ENCODE data around the gene MAGIX.

MAGIX gene

GRCh38 chrX:49192722-49193328, 30.3 kb downstream of the MAGIX start:
- TF ChIP-seq ZNF70 (CRISPR knock-in tag; IDR thresholded peaks at IDR 0.05) = no peak
- TF ChIP-seq, protein P1, sequence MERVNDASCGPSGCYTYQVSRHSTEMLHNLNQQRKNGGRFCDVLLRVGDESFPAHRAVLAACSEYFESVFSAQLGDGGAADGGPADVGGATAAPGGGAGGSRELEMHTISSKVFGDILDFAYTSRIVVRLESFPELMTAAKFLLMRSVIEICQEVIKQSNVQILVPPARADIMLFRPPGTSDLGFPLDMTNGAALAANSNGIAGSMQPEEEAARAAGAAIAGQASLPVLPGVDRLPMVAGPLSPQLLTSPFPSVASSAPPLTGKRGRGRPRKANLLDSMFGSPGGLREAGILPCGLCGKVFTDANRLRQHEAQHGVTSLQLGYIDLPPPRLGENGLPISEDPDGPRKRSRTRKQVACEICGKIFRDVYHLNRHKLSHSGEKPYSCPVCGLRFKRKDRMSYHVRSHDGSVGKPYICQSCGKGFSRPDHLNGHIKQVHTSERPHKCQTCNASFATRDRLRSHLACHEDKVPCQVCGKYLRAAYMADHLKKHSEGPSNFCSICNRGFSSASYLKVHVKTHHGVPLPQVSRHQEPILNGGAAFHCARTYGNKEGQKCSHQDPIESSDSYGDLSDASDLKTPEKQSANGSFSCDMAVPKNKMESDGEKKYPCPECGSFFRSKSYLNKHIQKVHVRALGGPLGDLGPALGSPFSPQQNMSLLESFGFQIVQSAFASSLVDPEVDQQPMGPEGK (CRISPR knock-in tag; IDR thresholded peaks at IDR 0.05; ENCODE audit: borderline replicate concordance) = no peak
- no peak for TF ChIP-seq SNAI2 (CRISPR knock-in tag; IDR thresholded peaks at IDR 0.05)
- no peak for TF ChIP-seq GLIS3 (CRISPR knock-in tag; IDR thresholded peaks at IDR 0.05)
- TF ChIP-seq RARB (CRISPR knock-in tag; IDR thresholded peaks at IDR 0.05) = no peak
- TF ChIP-seq ZC3H10 (CRISPR knock-in tag; IDR thresholded peaks at IDR 0.05) = no peak
- TF ChIP-seq ISL1 (CRISPR knock-in tag; IDR thresholded peaks at IDR 0.05) = no peak
- TF ChIP-seq, protein P2, sequence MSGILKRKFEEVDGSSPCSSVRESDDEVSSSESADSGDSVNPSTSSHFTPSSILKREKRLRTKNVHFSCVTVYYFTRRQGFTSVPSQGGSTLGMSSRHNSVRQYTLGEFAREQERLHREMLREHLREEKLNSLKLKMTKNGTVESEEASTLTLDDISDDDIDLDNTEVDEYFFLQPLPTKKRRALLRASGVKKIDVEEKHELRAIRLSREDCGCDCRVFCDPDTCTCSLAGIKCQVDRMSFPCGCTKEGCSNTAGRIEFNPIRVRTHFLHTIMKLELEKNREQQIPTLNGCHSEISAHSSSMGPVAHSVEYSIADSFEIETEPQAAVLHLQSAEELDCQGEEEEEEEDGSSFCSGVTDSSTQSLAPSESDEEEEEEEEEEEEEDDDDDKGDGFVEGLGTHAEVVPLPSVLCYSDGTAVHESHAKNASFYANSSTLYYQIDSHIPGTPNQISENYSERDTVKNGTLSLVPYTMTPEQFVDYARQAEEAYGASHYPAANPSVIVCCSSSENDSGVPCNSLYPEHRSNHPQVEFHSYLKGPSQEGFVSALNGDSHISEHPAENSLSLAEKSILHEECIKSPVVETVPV (CRISPR knock-in tag; IDR thresholded peaks at IDR 0.05) = no peak
- ATAC-seq = no peak

- TF ChIP-seq RARB (CRISPR knock-in tag; IDR thresholded peaks at IDR 0.05) = no peak
- no peak for TF ChIP-seq ZNF8 (CRISPR knock-in tag; IDR thresholded peaks at IDR 0.05)
- TF ChIP-seq ZC3H10 (CRISPR knock-in tag; IDR thresholded peaks at IDR 0.05) = no peak
- no peak for TF ChIP-seq PPARA (CRISPR knock-in tag; IDR thresholded peaks at IDR 0.05; ENCODE audit: borderline replicate concordance)
- no peak for TF ChIP-seq CSDC2 (CRISPR knock-in tag; IDR thresholded peaks at IDR 0.05)
- TF ChIP-seq SNAI2 (CRISPR knock-in tag; IDR thresholded peaks at IDR 0.05) = no peak
- TF ChIP-seq ZFP3 (CRISPR knock-in tag; IDR thresholded peaks at IDR 0.05) = no peak
- TF ChIP-seq, protein P2 (CRISPR knock-in tag; IDR thresholded peaks at IDR 0.05) = no peak
- TF ChIP-seq TCF4 (CRISPR knock-in tag; IDR thresholded peaks at IDR 0.05; ENCODE audit: borderline replicate concordance) = no peak
- no peak for TF ChIP-seq TSHZ2 (CRISPR knock-in tag; IDR thresholded peaks at IDR 0.05)
- TF ChIP-seq ZNF565 (CRISPR knock-in tag; conservative IDR thresholded peaks at IDR 0.05; ENCODE audit: low read depth) = no peak
- TF ChIP-seq ZFP30 (CRISPR knock-in tag; IDR thresholded peaks at IDR 0.05) = no peak
- ATAC-seq = no peak
Observed at GRCh38 chrX:49193542-49193964, 31.0 kb downstream of the MAGIX start.

DNA sequence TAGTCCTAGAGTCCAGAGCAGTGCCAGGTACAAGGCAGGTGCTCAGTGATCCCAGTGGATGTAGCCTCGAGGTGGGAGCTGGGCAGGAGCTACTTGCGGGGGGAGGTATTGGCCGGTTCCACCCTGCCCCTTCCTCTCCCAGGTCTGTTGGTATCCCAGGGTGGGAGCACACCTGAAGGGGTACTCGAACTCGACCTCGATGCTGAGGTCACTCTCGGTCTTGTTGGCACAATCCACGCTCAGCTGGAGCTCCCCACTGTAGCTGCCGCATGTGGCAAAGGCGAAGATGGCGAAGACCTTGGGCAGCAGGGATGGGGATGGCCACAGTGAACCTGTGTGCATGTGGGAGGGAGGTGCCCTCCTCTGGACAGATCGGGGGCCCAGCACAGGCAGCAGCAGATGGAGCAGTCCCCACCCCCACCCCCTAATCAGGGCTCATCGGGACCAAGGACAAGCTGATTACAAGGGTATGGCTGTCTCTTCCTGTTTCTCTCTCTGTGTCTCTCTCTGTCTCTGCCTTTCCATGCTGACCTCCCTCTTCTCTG, 35.1 kb downstream of the MAGIX start:
- TF ChIP-seq ZFP3 (CRISPR knock-in tag; IDR thresholded peaks at IDR 0.05) = no peak
- no peak for TF ChIP-seq TCF4 (CRISPR knock-in tag; IDR thresholded peaks at IDR 0.05; ENCODE audit: borderline replicate concordance)
- no peak for TF ChIP-seq RARB (CRISPR knock-in tag; IDR thresholded peaks at IDR 0.05)
- TF ChIP-seq CREB5 (CRISPR knock-in tag; IDR thresholded peaks at IDR 0.05; ENCODE audit: low read depth) = no peak
- TF ChIP-seq PPARA (CRISPR knock-in tag; IDR thresholded peaks at IDR 0.05; ENCODE audit: borderline replicate concordance) = no peak
- TF ChIP-seq, protein P1 (CRISPR knock-in tag; IDR thresholded peaks at IDR 0.05; ENCODE audit: borderline replicate concordance) = no peak
- no peak for TF ChIP-seq ARNTL (CRISPR knock-in tag; IDR thresholded peaks at IDR 0.05; ENCODE audit: borderline replicate concordance, low read depth)
- no peak for TF ChIP-seq CSDC2 (CRISPR knock-in tag; IDR thresholded peaks at IDR 0.05)
- TF ChIP-seq OSR1 (CRISPR knock-in tag; IDR thresholded peaks at IDR 0.05) = no peak
- TF ChIP-seq ZNF565 (CRISPR knock-in tag; conservative IDR thresholded peaks at IDR 0.05; ENCODE audit: low read depth) = no peak
- no peak for TF ChIP-seq GLIS3 (CRISPR knock-in tag; IDR thresholded peaks at IDR 0.05)
- TF ChIP-seq BACH2 (CRISPR knock-in tag; IDR thresholded peaks at IDR 0.05; ENCODE audit: borderline replicate concordance) = no peak
- no peak for TF ChIP-seq ZC3H10 (CRISPR knock-in tag; IDR thresholded peaks at IDR 0.05)
- TF ChIP-seq ZNF8 (CRISPR knock-in tag; IDR thresholded peaks at IDR 0.05) = no peak
- no peak for TF ChIP-seq SNAI2 (CRISPR knock-in tag; IDR thresholded peaks at IDR 0.05)
- TF ChIP-seq ZFP30 (CRISPR knock-in tag; IDR thresholded peaks at IDR 0.05) = no peak
- TF ChIP-seq ESRRG (CRISPR knock-in tag; IDR thresholded peaks at IDR 0.05) = no peak
- TF ChIP-seq, protein P3, sequence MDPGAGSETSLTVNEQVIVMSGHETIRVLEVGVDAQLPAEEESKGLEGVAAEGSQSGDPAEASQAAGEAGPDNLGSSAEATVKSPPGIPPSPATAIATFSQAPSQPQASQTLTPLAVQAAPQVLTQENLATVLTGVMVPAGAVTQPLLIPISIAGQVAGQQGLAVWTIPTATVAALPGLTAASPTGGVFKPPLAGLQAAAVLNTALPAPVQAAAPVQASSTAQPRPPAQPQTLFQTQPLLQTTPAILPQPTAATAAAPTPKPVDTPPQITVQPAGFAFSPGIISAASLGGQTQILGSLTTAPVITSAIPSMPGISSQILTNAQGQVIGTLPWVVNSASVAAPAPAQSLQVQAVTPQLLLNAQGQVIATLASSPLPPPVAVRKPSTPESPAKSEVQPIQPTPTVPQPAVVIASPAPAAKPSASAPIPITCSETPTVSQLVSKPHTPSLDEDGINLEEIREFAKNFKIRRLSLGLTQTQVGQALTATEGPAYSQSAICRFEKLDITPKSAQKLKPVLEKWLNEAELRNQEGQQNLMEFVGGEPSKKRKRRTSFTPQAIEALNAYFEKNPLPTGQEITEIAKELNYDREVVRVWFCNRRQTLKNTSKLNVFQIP (CRISPR knock-in tag; IDR thresholded peaks at IDR 0.05; ENCODE audit: borderline replicate concordance, low read depth) = no peak
- ATAC-seq = no peak
